Fibroblast of lung (primary cell): Measurements from ENCODE around the gene TRIM38. TPM values are rescaled to one million over a fixed set of nuclear protein-coding genes. Genes with fewer than 3 reads are reported as not detected.
"Not testable (repeated sequence)": the region's sequence is repeated elsewhere in the genome, so short reads cannot be mapped to it uniquely, and the experiment has no call there.

Experiments used
- DNase-seq, 2 donors: peaks; one replicate each; pipeline versions ENCODE4 v3.0.0 to v3.0.0-alpha.2; 2010; ENCODE audit warnings: low read depth in 2 of 2
- H2AFZ ChIP-seq: 2 replicates; pipeline ENCODE4 v1.5.1; 2012; ENCODE audit warnings: low read length, control low read depth, inconsistent platforms
- H3K27ac ChIP-seq: 2 replicates; pipeline ENCODE4 v1.5.1; 2011; ENCODE audit warnings: low read length, control low read depth; ENCODE audit not compliant: insufficient read depth
- H3K27me3 ChIP-seq: 2 replicates; pipeline ENCODE4 v1.5.1; 2011; ENCODE audit warnings: mild to moderate bottlenecking, low read length; ENCODE audit not compliant: control insufficient read depth, insufficient read depth
- H3K36me3 ChIP-seq: 2 replicates; pipeline ENCODE4 v1.5.1; 2011; ENCODE audit warnings: low read length; ENCODE audit not compliant: control insufficient read depth, insufficient read depth
- H3K4me1 ChIP-seq: 2 replicates; pipeline ENCODE4 v1.5.1; 2011; ENCODE audit warnings: low read length; ENCODE audit not compliant: control insufficient read depth, insufficient read depth; ENCODE audit errors: extremely low read depth
- H3K4me2 ChIP-seq: 2 replicates; pipeline ENCODE4 v1.5.1; 2011; ENCODE audit warnings: low read length, control low read depth; ENCODE audit not compliant: insufficient read depth; ENCODE audit errors: extremely low read depth
- H3K4me3 ChIP-seq, 4 experiments: fragments of 200-600 bp in 1 of 4; sonication (generic) in 1 of 4; replicated peaks in 1 of 4; 2 replicates each; pipeline ENCODE4 v1.5.1; 2011 to 2016; ENCODE audit warnings: low read length in 4 of 4, low read depth in 3 of 4, mild to moderate bottlenecking in 3 of 4, control low read depth in 2 of 4, inconsistent platforms in 1 of 4, mixed read lengths in 1 of 4; ENCODE audit not compliant: insufficient read depth in 1 of 4; ENCODE audit errors: control extremely low read depth in 1 of 4
- H3K79me2 ChIP-seq: 2 replicates; pipeline ENCODE4 v1.5.1; 2012; ENCODE audit warnings: mild to moderate bottlenecking, low read length, inconsistent platforms; ENCODE audit not compliant: control insufficient read depth, insufficient read depth
- H3K9ac ChIP-seq: 2 replicates; pipeline ENCODE4 v1.5.1; 2011; ENCODE audit warnings: mild to moderate bottlenecking, low read length, control low read depth; ENCODE audit not compliant: insufficient read depth
- H3K9me3 ChIP-seq: 2 replicates; pipeline ENCODE4 v1.5.1; 2012; ENCODE audit warnings: low read depth, low read length; ENCODE audit not compliant: control insufficient read depth, insufficient read depth
- H4K20me1 ChIP-seq: 2 replicates; pipeline ENCODE4 v1.5.1; 2011; ENCODE audit warnings: low read length; ENCODE audit not compliant: control insufficient read depth, insufficient read depth; ENCODE audit errors: extremely low read depth
- EZH2 ChIP-seq: IDR thresholded peaks from 2 replicates; pipeline ENCODE4 v1.5.1; 2012; ENCODE audit warnings: low read length, control low read depth, mild to moderate bottlenecking; ENCODE audit errors: missing control alignments
- polyA plus RNA-seq, 2 donors: library from polyadenylated mRNA; depleted of rRNA in 1 of 2; stranded (reverse) in 1 of 2; unstranded in 1 of 2; fragments of >200 nt; gene quantifications; 2 replicates each; pipeline ENCODE4 v1.2.1, GENCODE V29; 2011 to 2012; ENCODE audit warnings: missing spikeins in 1 of 2
- total RNA-seq: library from RNA; depleted of rRNA; stranded (reverse); fragments of >200 nt; gene quantifications from 2 replicates; pipeline ENCODE4 v1.2.1, GENCODE V29; 2014
- TF ChIP-seq, protein P1 (sequence below), 2 donors: IDR thresholded peaks in 1 of 2; conservative IDR thresholded peaks in 1 of 2; 1 replicate in 1 of 2; 2 replicates in 1 of 2; pipeline ENCODE4 v1.5.1; 2011 to 2012; ENCODE audit warnings: low read length in 2 of 2, control low read depth in 1 of 2, inconsistent platforms in 1 of 2, low read depth in 1 of 2, mild to moderate bottlenecking in 1 of 2

The TRIM38 gene
- total and polyA plus RNA-seq, 2 donors (not counting 1 experiment from before 2014, with no cell fraction given), result 7.6 to 14.5 TPM

DNA sequence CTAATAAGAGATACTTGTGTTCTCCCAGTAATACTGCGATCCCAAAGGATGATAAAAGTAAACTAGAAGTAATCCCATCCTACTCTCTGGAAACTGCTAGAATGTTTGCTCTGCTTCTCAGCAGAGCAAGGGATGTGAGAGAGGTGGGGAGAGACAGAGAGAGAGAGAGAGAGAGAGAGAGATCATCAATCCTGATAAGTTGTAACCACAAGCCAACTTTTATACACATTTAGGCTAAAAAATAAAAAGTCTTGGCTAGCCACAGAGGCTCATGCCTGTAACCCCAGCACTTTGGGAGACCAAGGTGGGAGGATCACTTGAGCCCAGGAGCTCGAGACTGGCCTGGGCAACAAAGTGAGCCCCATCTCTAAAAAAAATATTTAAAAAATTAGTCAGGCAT is 16.0 kb upstream of the TRIM38 start:
- TF ChIP-seq, protein P1, sequence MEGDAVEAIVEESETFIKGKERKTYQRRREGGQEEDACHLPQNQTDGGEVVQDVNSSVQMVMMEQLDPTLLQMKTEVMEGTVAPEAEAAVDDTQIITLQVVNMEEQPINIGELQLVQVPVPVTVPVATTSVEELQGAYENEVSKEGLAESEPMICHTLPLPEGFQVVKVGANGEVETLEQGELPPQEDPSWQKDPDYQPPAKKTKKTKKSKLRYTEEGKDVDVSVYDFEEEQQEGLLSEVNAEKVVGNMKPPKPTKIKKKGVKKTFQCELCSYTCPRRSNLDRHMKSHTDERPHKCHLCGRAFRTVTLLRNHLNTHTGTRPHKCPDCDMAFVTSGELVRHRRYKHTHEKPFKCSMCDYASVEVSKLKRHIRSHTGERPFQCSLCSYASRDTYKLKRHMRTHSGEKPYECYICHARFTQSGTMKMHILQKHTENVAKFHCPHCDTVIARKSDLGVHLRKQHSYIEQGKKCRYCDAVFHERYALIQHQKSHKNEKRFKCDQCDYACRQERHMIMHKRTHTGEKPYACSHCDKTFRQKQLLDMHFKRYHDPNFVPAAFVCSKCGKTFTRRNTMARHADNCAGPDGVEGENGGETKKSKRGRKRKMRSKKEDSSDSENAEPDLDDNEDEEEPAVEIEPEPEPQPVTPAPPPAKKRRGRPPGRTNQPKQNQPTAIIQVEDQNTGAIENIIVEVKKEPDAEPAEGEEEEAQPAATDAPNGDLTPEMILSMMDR (conservative IDR thresholded peaks at IDR 0.05 in 1 of 2, IDR thresholded peaks at IDR 0.05 in 1 of 2; ENCODE audit: low read depth in 1 of 2, low read length in 2 of 2), result no peak
- no peak for TF ChIP-seq EZH2

DNA sequence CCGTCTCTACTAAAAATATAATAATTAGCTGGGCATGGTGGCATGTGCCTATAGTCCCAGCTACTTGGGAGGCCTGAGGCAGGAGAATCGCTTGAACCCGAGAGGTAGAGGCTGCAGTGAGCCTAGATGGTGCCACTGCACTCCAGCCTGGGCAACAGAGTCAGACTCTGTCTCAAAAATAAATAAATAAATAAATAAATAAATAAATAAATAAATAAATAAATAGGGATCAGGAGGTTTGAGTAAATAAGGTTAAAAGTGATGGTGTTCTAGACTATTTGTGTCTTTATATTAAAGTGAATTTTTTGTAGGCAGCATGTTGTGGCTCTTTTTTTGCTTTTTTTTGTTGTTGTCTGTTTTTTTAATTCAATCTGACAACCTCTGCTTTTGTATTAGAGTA is 15.1 kb upstream of the TRIM38 start:
- not testable (repeated sequence) for H4K20me1 ChIP-seq, H3K27ac ChIP-seq, H3K36me3 ChIP-seq, H3K4me1 ChIP-seq, H3K9ac ChIP-seq, H2AFZ ChIP-seq, H3K4me2 ChIP-seq, H3K4me3 ChIP-seq, H3K27me3 ChIP-seq, DNase-seq, H3K9me3 ChIP-seq, H3K79me2 ChIP-seq

More for the DNA sequence above, 16.0 kb upstream of the TRIM38 start:
- Histone ChIP-seq H3K9me3 (no peaks in the 10 kb centered on the region), H3K27ac (no peak overlapping the region), H3K9ac (no peak overlapping the region), H4K20me1 (no peaks in the 10 kb centered on the region), H2AFZ (no peak overlapping the region), H3K79me2 (no peaks in the 10 kb centered on the region), H3K4me1 (no peaks in the 10 kb centered on the region), H3K4me3 (no peak overlapping the region), H3K4me2 (no peak overlapping the region), H3K27me3 (no peaks in the 10 kb centered on the region), H3K36me3 (no peaks in the 10 kb centered on the region)
- no peak for DNase-seq

DNA sequence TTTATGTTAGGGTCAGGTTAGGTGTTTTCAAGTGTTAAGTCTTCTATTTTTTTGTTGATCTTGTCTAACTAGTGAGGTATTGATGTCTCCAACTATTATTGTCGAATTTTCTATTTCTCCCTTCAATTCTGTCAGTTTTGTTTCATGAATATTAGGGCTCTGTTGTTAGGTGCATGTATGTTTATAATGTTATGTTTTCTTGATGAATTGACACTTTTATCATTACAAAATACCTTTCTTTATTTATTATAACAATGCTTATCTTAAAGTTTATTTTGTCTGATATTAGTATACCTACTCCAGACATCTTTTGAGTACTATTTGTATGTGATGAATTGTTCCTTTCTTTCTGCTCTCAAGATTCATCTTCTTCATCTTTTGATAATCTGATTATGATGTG is 12.9 kb upstream of the TRIM38 start:
- Histone ChIP-seq H3K4me3 (no peak overlapping the region), H4K20me1 (no peaks in the 10 kb centered on the region), H3K36me3 (no peaks in the 10 kb centered on the region), H3K79me2 (no peaks in the 10 kb centered on the region), H3K27me3 (no peaks in the 10 kb centered on the region), H3K4me2 (no peak overlapping the region), H2AFZ (no peak overlapping the region), H3K9me3 (no peaks in the 10 kb centered on the region), H3K4me1 (no peaks in the 10 kb centered on the region), H3K27ac (no peak overlapping the region), H3K9ac (no peak overlapping the region)
- no peak for TF ChIP-seq EZH2
- TF ChIP-seq, protein P1 (conservative IDR thresholded peaks at IDR 0.05 in 1 of 2, IDR thresholded peaks at IDR 0.05 in 1 of 2; ENCODE audit: low read depth in 1 of 2, low read length in 2 of 2), result no peak
- no peak for DNase-seq
